Right ventricle myocardium superior (tissue), 1 donor: ENCODE results near the gene GGA2. TPM values are rescaled to one million over a fixed set of nuclear protein-coding genes. Genes with fewer than 3 reads are reported as not detected.
A peak's percentile ranks its signal among the peaks of the same experiment; 100 is the strongest.

Source experiments
- ATAC-seq: fragments of 200-7000 bp; cut with Tn5 transposase; one replicate; pipeline ENCODE4 v1.9.1; 2020; ENCODE audit warnings: mild to moderate bottlenecking; ENCODE audit not compliant: poor library complexity
- DNase-seq: peaks from one replicate; pipeline ENCODE4 v3.0.0-alpha.2; 2020
- intact Hi-C: fragments of 100-400 bp; cut with DNase I; formaldehyde crosslinking; loops from one replicate; pipeline ENCODE4 v1.11.2; 2022
- total RNA-seq: library from RNA; stranded (reverse); fragmentation: NEBNext Ultra II Directional; extraction: Animal tissue kit (Norgen Biotek cat#: 25700); gene quantifications from one replicate; pipeline ENCODE4 v1.2.1, GENCODE V29; 2021
- donor health status: DM: no; HTN: yes; CAD: no; lungs with severe emphysema.

Gene GGA2
- total RNA-seq, 1 donor from 2014 or later: 50.3 TPM

- intact Hi-C loops: no loop called here
- no peak for ATAC-seq
- DNase-seq: no peak
These were observed 3.7 kb downstream of the GGA2 start for GRCh38 chr16:23506606-23506994.

DNA sequence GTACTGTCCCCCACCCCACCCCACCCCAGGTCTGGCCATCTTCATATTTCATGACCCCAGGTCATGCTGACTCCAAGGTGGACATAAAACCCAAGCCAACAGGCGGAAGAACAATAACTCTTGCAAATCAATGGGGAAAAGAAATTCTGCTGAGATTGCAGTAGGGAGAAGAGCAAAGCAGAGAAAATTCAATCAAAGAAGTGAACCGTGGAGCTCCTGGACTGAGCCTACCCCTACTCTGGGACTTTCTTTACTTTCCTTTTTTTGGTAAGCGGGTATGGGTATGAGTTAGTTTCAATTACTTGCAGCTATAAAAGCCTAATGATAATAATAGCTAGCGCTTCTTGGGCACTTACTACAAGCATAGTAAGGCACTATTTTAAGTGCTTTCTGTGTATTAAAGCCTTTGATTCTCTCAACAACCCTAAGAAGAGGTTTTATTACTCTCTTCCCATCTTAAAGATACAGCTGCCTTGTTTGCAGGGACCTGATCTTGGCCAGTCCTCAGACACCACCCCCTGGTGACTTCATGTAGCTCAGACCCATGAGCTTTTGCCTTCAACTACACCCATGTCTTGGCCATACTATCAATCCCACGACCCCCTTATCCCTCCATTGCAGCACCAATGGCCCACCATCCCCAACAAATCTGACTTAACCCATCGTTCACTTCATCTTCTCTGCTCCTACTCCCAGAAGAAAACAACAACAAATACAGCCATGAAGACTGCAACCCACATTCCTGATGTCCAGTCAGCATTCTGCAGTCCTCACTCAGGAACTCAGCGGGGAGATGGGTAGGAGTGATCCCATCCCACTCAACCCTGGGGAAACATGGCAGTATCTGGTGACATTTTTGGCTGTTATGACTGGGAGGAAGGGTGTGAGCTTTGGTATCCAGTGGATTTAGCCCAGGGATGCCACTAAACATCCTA, 4.4 kb downstream of the GGA2 start:
- intact Hi-C loops: no loop called here
- DNase-seq (no peak), ATAC-seq (no peak)

- intact Hi-C loops: no loop called here
- no peak for DNase-seq
- ATAC-seq: no peak
These were observed 5.1 kb downstream of the GGA2 start for GRCh38 chr16:23505180-23505665.

DNA sequence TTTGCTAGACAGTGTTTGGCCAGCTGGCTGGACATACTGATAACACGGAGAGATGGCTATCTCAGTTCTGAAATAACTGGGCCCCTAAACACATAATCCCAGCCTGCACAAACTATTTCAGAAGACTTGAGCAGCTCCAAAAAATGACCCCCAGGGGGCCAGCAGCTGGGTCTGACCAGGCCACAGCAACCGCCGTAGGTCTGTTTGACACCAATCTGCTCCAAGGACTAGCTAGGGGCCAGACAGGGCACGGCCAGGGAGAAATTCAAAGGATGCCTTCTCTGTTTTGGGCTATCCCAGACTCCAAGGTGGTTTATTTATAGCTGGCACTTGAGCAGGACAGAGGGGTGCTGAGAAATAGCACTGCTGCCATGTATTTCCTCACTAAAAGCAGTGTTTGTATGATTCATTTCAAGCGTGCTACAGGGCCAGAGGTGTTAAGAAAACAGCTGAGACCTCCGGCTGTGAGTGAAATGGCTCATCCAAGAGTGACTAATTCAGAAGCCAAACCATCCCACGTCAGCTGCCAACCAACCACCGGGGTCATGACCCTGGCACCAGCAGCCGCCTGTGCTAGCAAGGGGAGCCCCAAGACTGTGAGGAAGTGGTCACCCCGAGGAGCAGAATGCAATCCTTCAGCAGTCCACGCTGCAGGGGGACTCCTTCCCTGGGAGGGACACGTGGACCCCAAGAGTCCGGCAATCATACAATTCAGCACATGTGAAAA, 5.7 kb downstream of the GGA2 start:
- peak; percentile 59 for ATAC-seq
- intact Hi-C loops: no loop called here
- DNase-seq: peak; percentile 63

DNA sequence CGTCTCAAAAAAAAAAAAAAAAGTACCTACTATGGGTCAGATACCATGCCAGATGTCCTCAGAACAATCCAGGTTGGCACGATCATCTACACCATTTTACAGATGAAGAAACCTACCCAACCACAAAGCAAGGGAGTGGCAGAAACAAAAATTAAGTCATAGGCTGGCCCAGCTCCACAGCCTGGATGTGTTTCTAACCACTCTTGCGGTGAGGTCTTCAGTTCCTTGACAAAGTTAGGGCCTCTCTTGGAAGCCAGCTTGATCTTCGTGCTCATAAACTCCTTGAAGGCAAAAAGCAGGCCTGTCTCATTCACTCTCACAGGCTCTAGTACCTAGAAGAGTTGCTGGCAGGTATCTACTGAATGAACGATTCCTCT, 6.2 kb downstream of the GGA2 start:
- intact Hi-C loops: no loop called here
- peak; percentile 42 for ATAC-seq
- DNase-seq: no peak

- ATAC-seq (no peak), DNase-seq (no peak)
- intact Hi-C loops: no loop called here
These were observed 7.8 kb downstream of the GGA2 start for GRCh38 chr16:23502466-23502865.

DNA sequence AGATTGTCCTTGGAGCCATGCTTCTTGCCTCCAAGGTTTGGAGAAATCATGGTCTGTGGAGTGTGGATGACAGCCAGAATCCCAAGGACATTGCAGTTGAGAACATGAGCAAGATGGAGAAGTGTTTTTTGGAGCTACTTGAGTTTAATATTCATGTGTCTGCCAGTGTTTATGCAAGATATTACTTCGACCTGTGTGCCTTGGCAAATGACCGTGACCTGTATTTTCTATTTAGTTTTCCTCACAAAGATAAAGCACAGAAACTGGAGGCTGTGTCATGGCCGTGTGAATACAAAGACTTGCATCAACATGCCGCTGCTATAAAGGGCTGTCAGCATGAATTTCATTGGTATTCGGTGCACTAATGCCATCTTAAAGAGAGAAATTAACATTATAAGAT, 9.0 kb downstream of the GGA2 start:
- ATAC-seq (no peak), DNase-seq (no peak)
- intact Hi-C loops: no loop called here

DNA sequence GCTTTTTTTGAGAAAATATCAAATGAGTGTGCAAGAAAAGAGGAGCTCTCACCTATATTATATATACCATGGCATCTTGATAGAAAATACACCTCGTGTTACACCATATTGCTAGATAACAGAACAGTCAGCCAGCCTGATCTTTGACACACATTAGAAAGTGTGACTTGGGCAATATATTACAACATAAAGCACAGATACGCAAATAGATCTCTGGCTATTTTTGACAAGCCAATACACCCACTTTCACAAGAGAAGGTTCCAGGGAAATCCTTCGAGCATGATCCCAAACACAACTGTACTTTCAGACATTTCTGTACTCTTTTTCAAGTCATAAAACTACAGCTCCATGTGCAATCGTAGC, 9.4 kb downstream of the GGA2 start:
- DNase-seq (no peak), ATAC-seq (no peak)
- intact Hi-C loops: no loop called here

DNA sequence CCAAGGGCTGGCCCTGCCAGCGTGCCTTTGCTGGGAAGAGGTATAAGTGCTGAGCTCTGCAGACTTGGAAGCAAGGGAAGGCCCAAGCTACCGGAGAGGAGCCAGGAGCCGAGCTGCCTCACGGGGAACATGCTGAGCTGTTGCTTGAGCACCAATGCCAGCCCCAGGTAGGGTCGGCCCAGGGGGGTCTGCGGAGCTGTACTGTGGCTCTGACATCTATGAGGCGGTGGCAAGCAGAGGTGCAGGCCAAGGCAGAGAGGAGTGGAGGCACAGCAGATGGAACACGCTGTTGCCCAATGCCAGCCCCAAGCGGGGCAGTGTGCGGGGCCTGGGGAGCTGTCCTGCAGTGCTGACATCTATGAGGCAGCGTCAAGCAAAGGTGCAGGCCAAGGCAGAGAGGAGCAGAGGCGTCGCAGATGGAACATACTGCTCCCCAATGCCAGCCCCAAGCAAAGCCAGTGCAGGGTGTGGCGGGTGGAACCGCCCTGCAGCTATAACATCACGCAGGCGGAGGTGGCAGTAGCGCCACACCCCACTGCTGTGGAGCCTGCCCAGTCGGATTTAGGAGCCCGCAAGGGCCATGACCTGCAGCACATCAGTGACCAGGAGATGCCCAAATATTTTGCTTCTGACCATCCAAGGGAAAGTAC, 10.0 kb downstream of the GGA2 start:
- DNase-seq: no peak
- ATAC-seq: no peak
- intact Hi-C loops: no loop called here

GRCh38 chr16:23499801-23500200, 10.5 kb downstream of the GGA2 start:
- ATAC-seq: no peak
- DNase-seq: no peak
- intact Hi-C loops: no loop called here

- ATAC-seq: peak; percentile 50
- no peak for DNase-seq
- intact Hi-C loops: no loop called here
These were observed 11.4 kb downstream of the GGA2 start for GRCh38 chr16:23498863-23499262.

GRCh38 chr16:23497543-23497868, 12.8 kb downstream of the GGA2 start:
- no peak for ATAC-seq
- DNase-seq: no peak
- intact Hi-C loops: no loop called here

- DNase-seq: no peak
- intact Hi-C loops: no loop called here
- peak; percentile 54 for ATAC-seq
These were observed 13.3 kb downstream of the GGA2 start for GRCh38 chr16:23496821-23497542.

DNA sequence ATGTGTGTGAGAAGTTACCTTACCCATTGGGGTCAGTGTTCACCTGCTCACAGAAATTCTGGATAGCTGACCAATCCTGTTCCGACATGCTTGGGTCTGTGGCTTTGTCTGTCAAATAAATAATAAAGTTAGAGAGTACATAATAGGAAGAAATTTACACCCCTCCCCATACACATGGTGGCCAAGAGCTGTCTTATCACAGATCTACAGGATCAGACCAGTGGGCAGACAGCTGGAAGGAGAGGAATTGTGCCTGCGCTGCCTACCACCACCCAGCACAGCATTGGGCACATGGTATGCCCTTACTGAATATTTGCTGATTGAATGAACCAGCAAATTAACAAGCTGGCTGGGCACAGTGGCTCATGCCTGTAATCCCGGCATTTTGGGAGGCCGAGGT, 14.6 kb downstream of the GGA2 start:
- intact Hi-C loops: no loop called here
- ATAC-seq: no peak

GRCh38 chr16:23494188-23494587, 16.1 kb downstream of the GGA2 start:
- no peak for ATAC-seq
- intact Hi-C loops: no loop called here
- no peak for DNase-seq

More for the DNA sequence above, 14.6 kb downstream of the GGA2 start:
- no peak for DNase-seq

- ATAC-seq: no peak
- no peak for DNase-seq
- intact Hi-C loops: no loop called here
These were observed 18.6 kb downstream of the GGA2 start for GRCh38 chr16:23491490-23492391.

- DNase-seq (no peak), ATAC-seq (no peak)
- intact Hi-C loops: no loop called here
These were observed 23.8 kb downstream of the GGA2 start for GRCh38 chr16:23486480-23486879.

DNA sequence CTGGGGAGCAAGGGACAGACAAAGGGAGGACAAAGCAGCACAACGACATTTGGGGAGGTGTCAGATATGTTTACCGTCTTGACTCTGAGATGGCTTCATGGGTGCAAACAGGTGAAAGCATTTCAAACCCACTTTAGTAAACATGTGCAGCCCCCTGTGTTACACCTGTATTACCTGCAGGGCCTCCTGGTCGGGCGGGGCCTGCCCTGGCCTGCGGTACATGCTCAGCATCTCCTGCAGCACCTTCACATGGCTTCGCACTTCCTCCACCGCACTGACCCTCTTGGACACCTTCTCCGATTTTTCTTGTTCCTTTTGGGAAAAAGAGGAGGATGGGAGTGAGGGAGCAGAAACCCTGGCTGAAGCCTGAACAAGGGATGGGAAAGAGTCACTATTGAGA, 24.5 kb downstream of the GGA2 start:
- intact Hi-C loops: no loop called here
- no peak for DNase-seq
- ATAC-seq: no peak
